Measurements from ENCODE around the gene ZNF555. TPM values are rescaled to one million over a fixed set of nuclear protein-coding genes. Genes with fewer than 3 reads are reported as not detected.

The ZNF555 gene
- total RNA-seq, 6 experiments from 2014 or later, result 0.87 to 2.6 (median 2.1) TPM

DNA sequence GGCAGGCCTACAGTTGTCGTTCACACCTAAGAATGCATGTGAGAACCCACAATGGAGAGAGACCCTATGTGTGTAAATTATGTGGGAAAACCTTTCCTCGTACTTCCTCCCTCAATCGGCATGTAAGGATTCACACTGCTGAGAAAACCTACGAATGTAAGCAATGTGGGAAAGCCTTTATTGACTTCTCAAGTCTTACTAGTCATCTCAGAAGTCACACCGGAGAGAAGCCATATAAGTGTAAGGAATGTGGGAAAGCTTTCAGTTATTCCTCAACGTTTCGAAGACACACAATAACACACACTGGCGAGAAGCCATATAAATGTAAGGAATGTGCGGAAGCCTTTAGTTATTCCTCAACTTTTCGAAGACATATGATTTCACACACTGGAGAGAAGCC is 11.3 kb downstream of the ZNF555 start:
- WGBS (ENCODE audit: insufficient coverage, low coverage, low lambda C conversion rate, missing lambda C conversion rate), result 100% methylated on average over 6 of the region's 10 CpGs
- Histone ChIP-seq H3K9me3 (peaks cover 3 to 66% (median 15%) of the 10 kb centered on the region in 4 donors), H3K27ac (no peak overlapping the region), H3K36me3 (peaks cover 0 to 29% (median 20%) of the 10 kb centered on the region in 4 donors), H3K4me3 (no peak overlapping the region), H3K4me1 (no peaks in the 10 kb centered on the region), H3K27me3 (no peaks in the 10 kb centered on the region)
- DNase-seq (no peak), ATAC-seq (no peak)
- intact Hi-C loops (cut with DNase I), result no loop called here
- TF ChIP-seq, protein P1, sequence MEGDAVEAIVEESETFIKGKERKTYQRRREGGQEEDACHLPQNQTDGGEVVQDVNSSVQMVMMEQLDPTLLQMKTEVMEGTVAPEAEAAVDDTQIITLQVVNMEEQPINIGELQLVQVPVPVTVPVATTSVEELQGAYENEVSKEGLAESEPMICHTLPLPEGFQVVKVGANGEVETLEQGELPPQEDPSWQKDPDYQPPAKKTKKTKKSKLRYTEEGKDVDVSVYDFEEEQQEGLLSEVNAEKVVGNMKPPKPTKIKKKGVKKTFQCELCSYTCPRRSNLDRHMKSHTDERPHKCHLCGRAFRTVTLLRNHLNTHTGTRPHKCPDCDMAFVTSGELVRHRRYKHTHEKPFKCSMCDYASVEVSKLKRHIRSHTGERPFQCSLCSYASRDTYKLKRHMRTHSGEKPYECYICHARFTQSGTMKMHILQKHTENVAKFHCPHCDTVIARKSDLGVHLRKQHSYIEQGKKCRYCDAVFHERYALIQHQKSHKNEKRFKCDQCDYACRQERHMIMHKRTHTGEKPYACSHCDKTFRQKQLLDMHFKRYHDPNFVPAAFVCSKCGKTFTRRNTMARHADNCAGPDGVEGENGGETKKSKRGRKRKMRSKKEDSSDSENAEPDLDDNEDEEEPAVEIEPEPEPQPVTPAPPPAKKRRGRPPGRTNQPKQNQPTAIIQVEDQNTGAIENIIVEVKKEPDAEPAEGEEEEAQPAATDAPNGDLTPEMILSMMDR (IDR thresholded peaks at IDR 0.05), result no peak
- TF ChIP-seq POLR2A (IDR thresholded peaks at IDR 0.05), result no peak

DNA sequence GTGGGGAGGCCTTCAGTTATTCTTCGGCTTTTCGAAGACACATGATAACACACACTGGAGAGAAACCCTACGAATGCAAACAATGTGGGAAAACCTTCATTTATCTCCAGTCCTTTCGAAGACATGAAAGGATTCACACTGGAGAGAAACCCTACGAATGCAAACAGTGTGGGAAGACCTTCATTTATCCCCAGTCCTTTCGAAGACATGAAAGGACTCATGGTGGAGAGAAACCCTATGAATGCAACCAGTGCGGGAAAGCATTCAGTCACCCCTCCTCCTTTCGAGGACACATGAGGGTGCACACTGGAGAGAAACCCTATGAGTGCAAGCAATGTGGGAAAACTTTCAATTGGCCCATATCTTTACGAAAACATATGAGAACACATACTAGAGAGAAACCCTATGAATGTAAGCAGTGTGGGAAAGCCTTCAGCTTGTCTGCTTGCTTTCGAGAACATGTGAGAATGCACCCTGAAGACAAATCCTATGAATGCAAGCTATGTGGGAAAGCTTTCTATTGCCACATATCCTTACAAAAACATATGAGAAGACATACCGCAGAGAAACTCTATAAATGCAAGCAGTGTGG is 11.8 kb downstream of the ZNF555 start:
- no peak overlapping the region for H3K27ac ChIP-seq
- intact Hi-C loops (cut with DNase I), result no loop called here
- no peaks in the 10 kb centered on the region for H3K27me3 ChIP-seq
- H3K9me3 ChIP-seq, result peaks cover 3 to 66% (median 15%) of the 10 kb centered on the region in 4 donors
- 91% methylated on average over 11 of the region's 11 CpGs for WGBS (ENCODE audit: insufficient coverage, low coverage, low lambda C conversion rate, missing lambda C conversion rate)
- H3K4me3 ChIP-seq, result no peak overlapping the region
- ATAC-seq (no peak), DNase-seq (no peak)
- TF ChIP-seq, protein P1 (IDR thresholded peaks at IDR 0.05), result no peak
- no peak for TF ChIP-seq POLR2A (IDR thresholded peaks at IDR 0.05)
- peaks cover 0 to 29% (median 20%) of the 10 kb centered on the region in 4 donors for H3K36me3 ChIP-seq
- no peaks in the 10 kb centered on the region for H3K4me1 ChIP-seq

DNA sequence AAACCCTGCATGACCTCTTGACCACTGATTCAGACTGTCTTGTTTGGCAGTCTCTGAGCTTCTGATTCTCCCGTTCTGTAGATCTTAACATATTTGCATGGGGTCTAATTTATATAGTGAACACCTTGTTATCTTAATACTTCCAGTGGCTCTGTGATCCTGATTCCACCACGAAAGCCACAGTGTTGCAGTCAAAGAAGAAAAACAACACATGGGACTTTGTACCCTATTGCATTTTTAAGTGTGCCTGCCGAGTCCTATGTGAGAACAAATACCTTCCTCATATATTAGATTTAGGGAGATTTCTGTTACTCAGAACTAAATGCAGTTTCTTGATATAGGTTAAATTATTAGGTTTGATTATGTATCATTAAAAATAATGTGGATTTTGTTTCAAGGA is 13.6 kb downstream of the ZNF555 start:
- intact Hi-C loops (cut with DNase I), result no loop called here
- no peaks in the 10 kb centered on the region for H3K4me1 ChIP-seq
- no peak overlapping the region for H3K27ac ChIP-seq
- ATAC-seq (no peak), DNase-seq (no peak)
- peaks cover 3 to 60% (median 12%) of the 10 kb centered on the region in 4 donors for H3K9me3 ChIP-seq
- H3K27me3 ChIP-seq, result no peaks in the 10 kb centered on the region
- 84% methylated on average over 3 of the region's 3 CpGs for WGBS (ENCODE audit: insufficient coverage, low coverage, low lambda C conversion rate, missing lambda C conversion rate)
- H3K36me3 ChIP-seq, result peaks cover 0 to 29% (median 20%) of the 10 kb centered on the region in 4 donors
- no peak overlapping the region for H3K4me3 ChIP-seq
- TF ChIP-seq POLR2A (IDR thresholded peaks at IDR 0.05), result no peak
- TF ChIP-seq, protein P1 (IDR thresholded peaks at IDR 0.05), result no peak

DNA sequence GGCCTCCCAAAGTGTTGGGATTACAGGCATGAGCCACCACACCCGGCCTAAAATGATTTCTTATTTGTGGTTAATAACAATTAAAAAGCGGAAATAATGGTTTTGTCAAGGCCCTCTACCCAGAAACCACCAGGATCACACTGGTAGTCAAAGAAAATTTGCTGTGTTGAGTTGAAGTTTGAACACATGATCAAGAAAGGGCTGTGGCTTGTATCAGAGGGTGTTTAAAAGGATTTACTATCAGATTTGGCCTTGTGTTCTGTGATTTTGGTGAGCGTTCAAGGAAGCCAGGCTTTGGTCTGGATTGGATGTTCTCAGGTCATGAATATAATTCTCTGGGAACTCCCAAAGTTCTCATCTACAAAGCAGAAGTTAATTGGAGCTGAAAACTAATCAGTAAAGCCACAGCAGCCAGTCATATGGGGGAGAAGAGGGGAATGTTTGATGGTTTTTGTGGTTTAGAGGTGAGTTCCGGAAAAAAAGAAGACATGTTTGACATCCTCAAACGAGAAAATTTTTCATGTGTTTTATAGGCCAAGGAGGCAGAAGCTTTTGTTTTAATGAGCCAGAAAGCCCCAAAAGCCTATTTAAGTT is 15.3 kb downstream of the ZNF555 start:
- ATAC-seq, result no peak
- TF ChIP-seq, protein P1 (IDR thresholded peaks at IDR 0.05), result no peak
- TF ChIP-seq POLR2A (IDR thresholded peaks at IDR 0.05), result no peak
- intact Hi-C loops (cut with DNase I), result no loop called here
- Histone ChIP-seq H3K27me3 (no peaks in the 10 kb centered on the region), H3K4me3 (no peak overlapping the region), H3K4me1 (no peaks in the 10 kb centered on the region), H3K27ac (no peak overlapping the region), H3K36me3 (peaks cover 0 to 22% (median 16%) of the 10 kb centered on the region in 4 donors), H3K9me3 (peaks cover 2 to 49% (median 10%) of the 10 kb centered on the region in 4 donors)
- no peak for DNase-seq
- WGBS (ENCODE audit: insufficient coverage, low coverage, low lambda C conversion rate, missing lambda C conversion rate), result 79% methylated on average over 5 of the region's 5 CpGs
